Fibroblast of mammary gland (primary cell): ENCODE measurements around the gene KDELR3.

Experiments
- DNase-seq: peaks from one replicate; pipeline ENCODE4 v3.0.0-alpha.2; 2010; ENCODE audit warnings: low read depth
- H3K4me3 ChIP-seq: 2 replicates; pipeline ENCODE4 v1.5.1; 2011; ENCODE audit warnings: low read depth, mild to moderate bottlenecking, low read length, moderate library complexity; ENCODE audit not compliant: control insufficient read depth
- TF ChIP-seq, protein P1 (sequence below): conservative IDR thresholded peaks from 2 replicates; pipeline ENCODE4 v1.5.1; 2011; ENCODE audit warnings: low read depth, low read length, inconsistent platforms; ENCODE audit not compliant: control insufficient read depth, insufficient read depth

Gene KDELR3

DNA sequence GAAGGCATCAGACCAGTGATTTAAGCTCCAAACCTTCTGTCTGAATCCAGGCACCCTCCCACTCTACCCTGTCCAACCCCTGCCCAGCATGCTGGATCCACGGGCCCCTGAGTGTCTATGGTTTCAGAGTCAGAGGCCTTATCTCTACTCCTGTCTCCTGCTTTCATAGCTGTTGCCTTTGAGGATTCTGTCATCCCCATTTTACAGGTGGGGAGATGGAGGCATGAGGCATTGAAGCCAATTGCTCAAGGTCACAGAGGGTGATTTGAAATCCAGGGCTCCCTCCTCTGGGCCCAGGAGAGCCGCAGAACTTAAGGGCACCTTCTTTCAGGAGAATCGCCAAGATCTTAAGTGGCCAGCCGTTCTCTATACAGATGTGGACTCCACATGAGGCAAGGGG is 16.0 kb upstream of the KDELR3 start:
- TF ChIP-seq, protein P1, sequence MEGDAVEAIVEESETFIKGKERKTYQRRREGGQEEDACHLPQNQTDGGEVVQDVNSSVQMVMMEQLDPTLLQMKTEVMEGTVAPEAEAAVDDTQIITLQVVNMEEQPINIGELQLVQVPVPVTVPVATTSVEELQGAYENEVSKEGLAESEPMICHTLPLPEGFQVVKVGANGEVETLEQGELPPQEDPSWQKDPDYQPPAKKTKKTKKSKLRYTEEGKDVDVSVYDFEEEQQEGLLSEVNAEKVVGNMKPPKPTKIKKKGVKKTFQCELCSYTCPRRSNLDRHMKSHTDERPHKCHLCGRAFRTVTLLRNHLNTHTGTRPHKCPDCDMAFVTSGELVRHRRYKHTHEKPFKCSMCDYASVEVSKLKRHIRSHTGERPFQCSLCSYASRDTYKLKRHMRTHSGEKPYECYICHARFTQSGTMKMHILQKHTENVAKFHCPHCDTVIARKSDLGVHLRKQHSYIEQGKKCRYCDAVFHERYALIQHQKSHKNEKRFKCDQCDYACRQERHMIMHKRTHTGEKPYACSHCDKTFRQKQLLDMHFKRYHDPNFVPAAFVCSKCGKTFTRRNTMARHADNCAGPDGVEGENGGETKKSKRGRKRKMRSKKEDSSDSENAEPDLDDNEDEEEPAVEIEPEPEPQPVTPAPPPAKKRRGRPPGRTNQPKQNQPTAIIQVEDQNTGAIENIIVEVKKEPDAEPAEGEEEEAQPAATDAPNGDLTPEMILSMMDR = no peak
- no peak for DNase-seq
- H3K4me3 ChIP-seq = no peak overlapping the region

DNA sequence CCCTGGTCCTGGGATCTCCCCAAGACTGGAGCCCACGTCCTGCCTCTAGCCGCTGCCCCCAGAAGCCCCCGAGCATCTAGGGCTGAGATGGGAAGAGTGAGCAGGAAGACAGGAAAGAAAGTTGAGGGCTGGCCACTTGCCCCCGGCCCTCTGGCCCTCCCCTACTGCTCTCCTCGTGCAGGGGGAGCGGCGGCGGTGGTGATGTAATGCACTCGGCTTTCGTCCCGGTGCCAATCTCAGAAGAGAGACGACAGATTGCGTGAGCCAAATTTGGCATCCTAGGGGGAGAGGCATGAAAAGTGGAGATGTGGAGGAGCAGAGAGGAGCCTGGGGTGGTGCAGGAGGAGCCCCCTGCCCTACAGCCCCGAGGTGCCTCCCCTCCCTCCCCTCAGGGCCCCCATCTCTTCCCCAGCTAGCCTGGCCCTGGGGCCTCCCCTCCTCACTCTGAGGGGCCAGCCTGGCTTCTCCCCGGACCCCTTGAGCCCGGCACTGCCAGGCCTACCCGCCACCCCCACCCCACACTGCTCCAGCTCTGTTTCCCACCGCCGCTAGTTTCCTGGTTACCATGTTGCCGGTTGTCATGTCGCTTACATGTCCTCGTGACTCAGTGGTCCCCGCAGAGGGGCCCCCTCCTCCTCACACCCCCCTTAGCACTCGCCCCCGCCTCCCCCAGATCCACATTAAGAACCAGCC is 15.4 kb upstream of the KDELR3 start:
- no peak overlapping the region for H3K4me3 ChIP-seq
- no peak for DNase-seq
- TF ChIP-seq, protein P1 = no peak

DNA sequence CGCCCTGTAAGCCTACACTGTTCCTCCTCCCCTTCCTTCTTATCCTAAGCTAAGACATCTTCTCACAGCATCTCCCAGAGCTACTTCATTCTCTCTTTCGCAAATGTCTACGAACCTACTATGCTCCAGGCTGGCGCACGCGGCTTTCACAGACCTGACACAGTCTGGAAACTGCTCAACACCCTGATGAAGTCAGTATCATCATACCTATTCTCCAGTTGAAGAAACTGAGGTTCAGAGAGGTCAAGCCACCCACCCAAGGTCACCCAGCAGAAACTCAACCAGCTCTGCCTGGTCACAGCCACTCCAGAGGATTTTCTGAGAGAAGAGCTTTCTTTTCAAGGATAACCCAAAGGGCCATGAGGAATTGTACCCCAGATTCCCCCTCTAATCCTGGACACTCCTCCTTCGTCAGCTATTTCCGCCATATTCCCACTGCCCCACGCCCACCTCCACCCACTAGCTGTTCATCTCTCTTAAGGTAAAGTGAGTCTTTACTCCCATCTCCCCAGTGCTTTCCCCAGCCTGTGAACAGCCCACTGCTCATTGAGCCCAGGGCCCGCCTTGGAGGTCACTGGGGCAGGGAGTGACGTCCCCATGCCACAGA is 14.7 kb upstream of the KDELR3 start:
- no peak for DNase-seq
- TF ChIP-seq, protein P1 = no peak
- H3K4me3 ChIP-seq = no peak overlapping the region

DNA sequence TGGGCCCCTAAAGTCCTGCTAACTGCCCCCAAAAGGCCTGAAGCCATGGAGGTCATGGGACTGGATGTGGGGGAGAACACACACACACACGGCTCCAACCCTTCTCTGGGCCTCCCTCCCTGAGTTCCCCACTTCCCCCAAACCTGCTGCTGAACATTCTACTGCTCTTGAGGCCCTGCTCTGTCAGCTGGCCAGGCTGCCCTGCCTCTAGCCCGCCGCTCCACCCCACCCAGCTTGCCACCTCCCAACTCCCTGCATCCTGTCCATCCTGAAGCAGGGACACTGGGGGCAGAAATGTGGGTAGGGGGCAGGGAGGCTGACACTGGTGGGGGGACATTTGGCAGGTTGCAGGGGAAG is 13.9 kb upstream of the KDELR3 start:
- no peak for DNase-seq
- no peak overlapping the region for H3K4me3 ChIP-seq
- TF ChIP-seq, protein P1 = no peak

DNA sequence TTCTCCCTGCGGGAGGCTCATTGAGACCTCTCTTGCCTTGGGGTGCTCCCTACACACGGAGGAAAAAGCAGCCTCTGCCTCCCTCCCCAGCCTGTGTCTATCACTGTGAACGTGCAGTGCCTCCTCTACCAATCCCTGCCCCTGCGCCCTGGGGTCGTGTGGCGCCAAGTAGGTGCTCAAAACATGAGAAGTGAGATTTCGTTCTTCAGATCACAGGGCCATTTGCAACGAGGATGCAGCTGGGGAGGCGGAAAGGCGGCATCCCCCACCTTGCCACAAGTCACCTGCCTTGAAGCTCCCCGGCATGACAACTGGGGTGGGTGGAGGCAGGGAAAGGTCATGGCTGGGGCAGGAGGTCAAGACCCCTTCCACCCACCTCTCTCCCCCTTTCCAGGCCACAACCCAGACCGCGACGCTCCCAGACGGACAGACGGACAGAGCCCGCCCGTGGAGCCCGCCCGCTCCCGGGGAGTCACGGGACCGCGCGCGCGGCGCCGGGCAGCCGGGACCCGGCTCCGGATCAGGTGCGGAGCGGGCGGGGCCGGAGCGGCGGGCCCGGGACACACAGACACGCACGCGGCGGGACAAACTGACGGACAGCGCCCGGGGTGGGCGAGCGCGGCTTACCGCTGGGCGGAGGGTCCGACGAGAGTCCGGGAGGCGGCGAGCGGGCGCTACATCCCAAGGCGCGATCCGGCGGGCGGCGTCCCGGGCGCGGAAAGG is 13.4 kb upstream of the KDELR3 start:
- no peak overlapping the region for H3K4me3 ChIP-seq
- TF ChIP-seq, protein P1 = no peak
- no peak for DNase-seq

DNA sequence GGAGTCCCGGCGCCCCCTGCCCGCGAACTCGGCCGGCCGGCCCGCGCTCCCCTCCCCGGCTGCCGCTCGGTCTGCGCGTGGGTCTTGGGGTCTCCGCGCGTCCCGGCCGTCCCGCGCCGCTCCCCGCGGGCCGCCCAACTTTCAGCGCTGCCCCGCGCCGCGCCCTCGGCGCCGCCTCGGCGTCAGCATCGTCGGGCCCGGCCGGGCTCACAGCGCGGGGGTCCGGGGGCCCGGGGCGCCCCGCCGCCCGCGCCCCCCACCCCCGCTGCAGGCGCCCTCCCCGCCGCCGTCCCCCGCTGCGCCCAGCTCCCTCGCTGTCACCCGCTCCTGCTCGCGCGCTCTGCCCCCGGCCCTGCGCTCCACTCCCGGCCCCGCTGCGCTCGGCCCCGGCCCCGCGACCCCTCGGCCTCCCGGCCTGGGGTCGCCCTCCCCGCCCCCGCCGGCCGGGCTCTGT is 12.8 kb upstream of the KDELR3 start, which contains the start of gene KCNJ4:
KCNJ4 (minus strand) TSS at position 124 of the 454 bp plus-strand sequence. CDS start 27,067 bp downstream, outside the sequence.
- no peak within 1 kb of the TSS for H3K4me3 ChIP-seq
- TF ChIP-seq, protein P1 = no peak
- no peak for DNase-seq
